ENCODE measurements around the gene GAS7.
A peak's percentile ranks its signal among the peaks of the same experiment; 100 is the strongest.

GAS7 gene

GRCh38 chr17:10216213-10216938 is 18.0 kb upstream of the GAS7 start:
- no peak overlapping the region for H3K4me3 ChIP-seq (ENCODE audit: low read depth, low read length)
- DNase-seq (ENCODE audit: low read depth): no peak
- no peak for TF ChIP-seq CTCF (conservative IDR thresholded peaks at IDR 0.05; ENCODE audit: low read depth, low read length)

- H3K4me3 ChIP-seq (ENCODE audit: low read depth, low read length): no peak overlapping the region
- DNase-seq (ENCODE audit: low read depth): no peak
- no peak for TF ChIP-seq CTCF (conservative IDR thresholded peaks at IDR 0.05; ENCODE audit: low read depth, low read length)
Observed at GRCh38 chr17:10215286-10215685, 16.9 kb upstream of the GAS7 start.

- no peak for TF ChIP-seq CTCF (conservative IDR thresholded peaks at IDR 0.05; ENCODE audit: low read depth, low read length)
- no peak overlapping the region for H3K4me3 ChIP-seq (ENCODE audit: low read depth, low read length)
- DNase-seq (ENCODE audit: low read depth): no peak
Observed at GRCh38 chr17:10211666-10212065, 13.3 kb upstream of the GAS7 start.

- no peak for TF ChIP-seq CTCF (conservative IDR thresholded peaks at IDR 0.05; ENCODE audit: low read depth, low read length)
- no peak overlapping the region for H3K4me3 ChIP-seq (ENCODE audit: low read depth, low read length)
- DNase-seq (ENCODE audit: low read depth): peak; percentile 88
Observed at GRCh38 chr17:10210151-10210574, 11.8 kb upstream of the GAS7 start.

GRCh38 chr17:10208604-10209193 is 10.3 kb upstream of the GAS7 start:
- peak; percentile 11 for DNase-seq (ENCODE audit: low read depth)
- no peak for TF ChIP-seq CTCF (conservative IDR thresholded peaks at IDR 0.05; ENCODE audit: low read depth, low read length)
- H3K4me3 ChIP-seq (ENCODE audit: low read depth, low read length): no peak overlapping the region

- DNase-seq (ENCODE audit: low read depth): no peak
- H3K4me3 ChIP-seq (ENCODE audit: low read depth, low read length): no peak overlapping the region
- no peak for TF ChIP-seq CTCF (conservative IDR thresholded peaks at IDR 0.05; ENCODE audit: low read depth, low read length)
Observed at GRCh38 chr17:10207153-10207552, 8.7 kb upstream of the GAS7 start.

All from choroid plexus epithelial cell (primary cell).